ENCODE results near the gene F13A1.

GRCh38 chr6:6368684-6369052, 48.2 kb upstream of the F13A1 start:
- TF ChIP-seq CTCF (IDR thresholded peaks at IDR 0.05) (no peak), POLR2A (IDR thresholded peaks at IDR 0.05) (no peak)
